ENCODE measurements around the gene BAIAP2.

Gene BAIAP2

GRCh38 chr17:81034779-81035520 is at the start of gene BAIAP2:
Gene BAIAP2 (plus strand): TSS chr17:81035151. CDS start chr17:81035255, 104 bp downstream.
- DNase-seq: peak; percentile 93 to 99 (median 97)
- intact Hi-C loops (cut with DNase I): no loop called here

- DNase-seq: peak in 1 of 10 donors; percentile 43
- intact Hi-C loops (cut with DNase I): no loop called here
These were observed 48.9 kb upstream of the BAIAP2 start for GRCh38 chr17:80986046-80986445.

GRCh38 chr17:80986816-80987475 is 48.0 kb upstream of the BAIAP2 start:
- DNase-seq: peak in 1 of 10 donors; percentile 87
- intact Hi-C loops (cut with DNase I): no loop called here

GRCh38 chr17:80987941-80988461 is 47.0 kb upstream of the BAIAP2 start:
- intact Hi-C loops (cut with DNase I): no loop called here
- DNase-seq: peak in 3 of 10 donors; percentile 73 to 86 (median 79)

- intact Hi-C loops (cut with DNase I): loop anchor here (1.0 kb wide), 2 partner anchors 108 to 112 kb away; no protein-coding TSS in a partner anchor
- no peak for DNase-seq
These were observed 45.4 kb upstream of the BAIAP2 start for GRCh38 chr17:80989586-80989913.

GRCh38 chr17:80990921-80991644 is 43.9 kb upstream of the BAIAP2 start:
- intact Hi-C loops (cut with DNase I): no loop called here
- DNase-seq: peak in 2 of 10 donors; percentile 49 to 69

- peak in 9 of 10 donors; percentile 44 to 95 (median 71) for DNase-seq
- intact Hi-C loops (cut with DNase I): no loop called here
These were observed 43.3 kb upstream of the BAIAP2 start, which contains the start of gene CHMP6 for GRCh38 chr17:80991645-80992076. Gene CHMP6 (plus strand): TSS chr17:80991841. CDS start chr17:80991919, 78 bp downstream.

GRCh38 chr17:80992077-80992947 is 42.6 kb upstream of the BAIAP2 start:
- intact Hi-C loops (cut with DNase I): no loop called here
- peak in 2 of 10 donors; percentile 62 to 89 for DNase-seq

- intact Hi-C loops (cut with DNase I): no loop called here
- peak in 2 of 10 donors; percentile 59 to 63 for DNase-seq
These were observed 41.9 kb upstream of the BAIAP2 start for GRCh38 chr17:80992948-80993624.

- intact Hi-C loops (cut with DNase I): no loop called here
- peak in 2 of 10 donors; percentile 42 to 75 for DNase-seq
These were observed 39.8 kb upstream of the BAIAP2 start for GRCh38 chr17:80995131-80995530.

GRCh38 chr17:80996422-80997305 is 38.3 kb upstream of the BAIAP2 start:
- intact Hi-C loops (cut with DNase I): no loop called here

GRCh38 chr17:80997424-80998117 is 37.4 kb upstream of the BAIAP2 start:
- peak in 2 of 10 donors; percentile 55 to 61 for DNase-seq
- intact Hi-C loops (cut with DNase I): no loop called here

More at GRCh38 chr17:80996422-80997305, 38.3 kb upstream of the BAIAP2 start:
- DNase-seq: peak in 2 of 10 donors; percentile 52 to 76

GRCh38 chr17:80998118-80998747 is 36.7 kb upstream of the BAIAP2 start:
- DNase-seq: peak in 2 of 10 donors; percentile 35 to 76
- intact Hi-C loops (cut with DNase I): no loop called here

- intact Hi-C loops (cut with DNase I): no loop called here
These were observed 36.0 kb upstream of the BAIAP2 start for GRCh38 chr17:80998748-80999535.

GRCh38 chr17:80999536-81000333 is 35.2 kb upstream of the BAIAP2 start:
- peak in 1 of 10 donors; percentile 80 for DNase-seq
- intact Hi-C loops (cut with DNase I): no loop called here

More at GRCh38 chr17:80998748-80999535, 36.0 kb upstream of the BAIAP2 start:
- peak in 2 of 10 donors; percentile 48 to 85 for DNase-seq
